ENCODE data around the gene SLC16A6. TPM values are rescaled to one million over a fixed set of nuclear protein-coding genes. Genes with fewer than 3 reads are reported as not detected.
A peak's percentile ranks its signal among the peaks of the same experiment; 100 is the strongest.
"Not testable (repeated sequence)": the region's sequence is repeated elsewhere in the genome, so short reads cannot be mapped to it uniquely, and the experiment has no call there.

Gene SLC16A6, protein sequence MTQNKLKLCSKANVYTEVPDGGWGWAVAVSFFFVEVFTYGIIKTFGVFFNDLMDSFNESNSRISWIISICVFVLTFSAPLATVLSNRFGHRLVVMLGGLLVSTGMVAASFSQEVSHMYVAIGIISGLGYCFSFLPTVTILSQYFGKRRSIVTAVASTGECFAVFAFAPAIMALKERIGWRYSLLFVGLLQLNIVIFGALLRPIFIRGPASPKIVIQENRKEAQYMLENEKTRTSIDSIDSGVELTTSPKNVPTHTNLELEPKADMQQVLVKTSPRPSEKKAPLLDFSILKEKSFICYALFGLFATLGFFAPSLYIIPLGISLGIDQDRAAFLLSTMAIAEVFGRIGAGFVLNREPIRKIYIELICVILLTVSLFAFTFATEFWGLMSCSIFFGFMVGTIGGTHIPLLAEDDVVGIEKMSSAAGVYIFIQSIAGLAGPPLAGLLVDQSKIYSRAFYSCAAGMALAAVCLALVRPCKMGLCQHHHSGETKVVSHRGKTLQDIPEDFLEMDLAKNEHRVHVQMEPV
- polyA plus RNA-seq (2013, experiment 1 of 2): 0.04 TPM
- polyA plus RNA-seq (2013, experiment 2 of 2): 0.06 TPM

DNA sequence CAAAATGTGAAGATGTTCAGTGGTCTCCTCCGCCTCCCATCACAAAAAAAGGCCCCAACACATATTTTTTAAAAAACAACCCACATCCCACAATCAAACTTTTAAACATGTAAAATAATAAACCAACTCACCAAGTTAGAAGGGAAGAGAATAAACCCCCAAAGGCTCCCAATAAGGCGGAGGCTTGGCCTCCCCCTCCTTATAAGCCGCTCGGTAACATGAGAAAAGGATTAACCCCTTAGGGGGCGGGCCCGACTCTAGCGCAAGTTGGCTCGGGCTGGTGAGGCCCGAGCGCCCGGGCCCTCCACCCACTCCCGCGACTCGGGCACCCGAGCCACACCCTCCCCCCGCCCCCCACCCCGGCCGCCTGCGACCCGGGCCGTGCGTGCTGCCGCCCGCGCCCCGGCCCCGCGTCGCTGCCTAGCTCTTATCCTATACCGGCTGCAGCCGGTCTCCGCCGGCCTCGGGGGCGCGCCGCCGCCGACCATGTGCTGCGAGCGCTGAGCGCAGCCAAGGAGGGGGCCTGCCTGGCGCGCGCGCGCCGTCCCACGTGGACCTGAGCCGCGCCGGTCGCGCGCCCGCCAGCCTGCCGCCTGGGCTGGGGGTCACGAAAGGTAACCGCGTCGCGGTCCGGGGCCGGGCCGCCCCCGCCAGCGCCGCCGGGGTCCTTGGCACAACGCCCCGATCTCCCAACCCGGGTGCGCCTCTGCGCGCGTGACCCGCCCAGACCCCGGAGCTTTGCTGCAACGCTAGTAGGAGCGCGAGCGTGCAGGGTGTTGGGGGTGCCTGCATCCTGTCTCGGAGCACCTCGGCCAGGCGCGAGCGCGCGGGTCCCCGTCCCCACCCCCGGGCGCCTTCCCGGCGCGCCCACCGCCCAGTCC lies at the start of gene SLC16A6, which contains the start of gene ARSG:
TSS of gene SLC16A6 (minus strand) at position 173 of the 881 bp plus-strand sequence. CDS start 12,807 bp downstream, outside the sequence.
TSS of gene ARSG (plus strand) at position 541 of the 881 bp plus-strand sequence. CDS start 15,999 bp downstream, outside the sequence.
- peaks cover 0 to 21% (median 3%) of the 10 kb centered on the region in 3 experiments for H3K27me3 ChIP-seq (ENCODE audit: control insufficient read depth in 3 of 3, insufficient read depth in 3 of 3, low read depth in 1 of 3, low read length in 3 of 3)
- H4K91ac ChIP-seq (ENCODE audit: low read depth, low read length, poor library complexity): peak within 1 kb of the TSS; percentile 79
- no peak within 1 kb of the TSS for H2BK5ac ChIP-seq (ENCODE audit: low read length)
- H2AFZ ChIP-seq (ENCODE audit: low read length): peak within 1 kb of the TSS; percentile 97
- H3K27ac ChIP-seq (replicated peaks; ENCODE audit: low read length): no peak within 1 kb of the TSS
- peak within 1 kb of the TSS; percentile 99 for H3K18ac ChIP-seq (ENCODE audit: low read length)
- H3K4me1 ChIP-seq (ENCODE audit: control insufficient read depth in 2 of 2, insufficient read depth in 1 of 2, low read depth in 1 of 2, low read length in 2 of 2): peaks cover 5 to 16% of the 10 kb centered on the region in 2 donors
- peak within 1 kb of the TSS; percentile 27 for H2BK12ac ChIP-seq (ENCODE audit: low read length)
- H4K8ac ChIP-seq (ENCODE audit: low read depth, low read length): no peak within 1 kb of the TSS
- peak within 1 kb of the TSS; percentile 71 to 91 for H3K4me3 ChIP-seq (ENCODE audit: low read length in 2 of 2)
- WGBS, 2 donors (ENCODE audit: extremely low coverage in 2 of 2, insufficient read length in 2 of 2, insufficient replicate concordance in 1 of 2): no CpG with 5 or more reads among the region's 96 CpGs
- peak within 1 kb of the TSS; percentile 86 for H3K23ac ChIP-seq (ENCODE audit: low read depth, low read length, poor library complexity)
- H3K9me3 ChIP-seq (replicated peaks in 1 of 2; ENCODE audit: control insufficient read depth in 2 of 2, insufficient read depth in 1 of 2, low read depth in 1 of 2, low read length in 2 of 2): no peaks in the 10 kb centered on the region
- H3K79me1 ChIP-seq (ENCODE audit: low read depth, low read length): no peaks in the 10 kb centered on the region
- DNase-seq (ENCODE audit: low spot score): peak; percentile 68
- H2BK120ac ChIP-seq (ENCODE audit: low read depth, low read length): peak within 1 kb of the TSS; percentile 43
- H3K4me2 ChIP-seq (ENCODE audit: insufficient read depth, low read length, poor library complexity, severe bottlenecking): peak within 1 kb of the TSS; percentile 93
- peak within 1 kb of the TSS; percentile 25 for H3K14ac ChIP-seq (ENCODE audit: low read length)
- H3K9ac ChIP-seq (ENCODE audit: low read depth, low read length, poor library complexity): peak within 1 kb of the TSS; percentile 83
- no peaks in the 10 kb centered on the region for H3K36me3 ChIP-seq (replicated peaks in 1 of 2; ENCODE audit: control insufficient read depth in 2 of 2, insufficient read depth in 2 of 2, low read length in 2 of 2)
- H3K4ac ChIP-seq (ENCODE audit: low read length): peak within 1 kb of the TSS; percentile 17
- H2AK5ac ChIP-seq (ENCODE audit: low read depth, low read length): peak within 1 kb of the TSS; percentile 60
- peak within 1 kb of the TSS; percentile 52 for H2BK15ac ChIP-seq (ENCODE audit: low read length)

DNA sequence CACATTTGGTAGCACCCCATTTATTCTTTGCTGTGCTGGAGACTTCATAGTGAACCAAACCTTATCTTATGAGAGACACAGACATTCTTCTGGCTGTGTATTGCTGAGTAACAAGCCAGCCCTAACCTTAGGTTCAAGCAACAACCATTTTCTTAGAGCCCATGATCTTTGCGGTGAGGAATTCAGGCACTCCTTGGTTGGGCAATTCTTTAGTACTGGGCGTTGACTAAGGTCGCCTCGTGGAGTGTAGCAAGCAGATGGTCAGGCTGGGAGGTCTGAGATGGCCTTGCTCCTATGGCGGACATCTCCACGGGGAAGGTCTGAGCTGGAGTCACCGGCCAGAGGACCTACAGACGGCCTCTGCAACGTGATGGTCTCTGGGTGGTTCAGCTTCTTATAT lies 43.5 kb upstream of the SLC16A6 start:
- Histone ChIP-seq H3K9me3 (replicated peaks in 1 of 2; ENCODE audit: control insufficient read depth in 2 of 2, insufficient read depth in 1 of 2, low read depth in 1 of 2, low read length in 2 of 2) (peaks cover 0 to 4% of the 10 kb centered on the region in 2 donors), H3K4me3 (ENCODE audit: low read length in 2 of 2) (no peak overlapping the region), H3K27ac (replicated peaks; ENCODE audit: low read length) (no peak overlapping the region), H3K4me1 (ENCODE audit: control insufficient read depth in 2 of 2, insufficient read depth in 1 of 2, low read depth in 1 of 2, low read length in 2 of 2) (no peaks in the 10 kb centered on the region), H3K36me3 (replicated peaks in 1 of 2; ENCODE audit: control insufficient read depth in 2 of 2, insufficient read depth in 2 of 2, low read length in 2 of 2) (no peaks in the 10 kb centered on the region), H3K27me3 (ENCODE audit: control insufficient read depth in 3 of 3, insufficient read depth in 3 of 3, low read depth in 1 of 3, low read length in 3 of 3) (no peaks in the 10 kb centered on the region), H3K4ac (ENCODE audit: low read length) (no peak overlapping the region), H2AK5ac (ENCODE audit: low read depth, low read length) (peak overlapping the region; percentile 49), H3K4me2 (ENCODE audit: insufficient read depth, low read length, poor library complexity, severe bottlenecking) (no peak overlapping the region), H3K9ac (ENCODE audit: low read depth, low read length, poor library complexity) (no peak overlapping the region), H2BK15ac (ENCODE audit: low read length) (no peak overlapping the region), H2BK12ac (ENCODE audit: low read length) (no peak overlapping the region), H4K91ac (ENCODE audit: low read depth, low read length, poor library complexity) (no peak overlapping the region), H3K79me1 (ENCODE audit: low read depth, low read length) (no peaks in the 10 kb centered on the region), H3K18ac (ENCODE audit: low read length) (no peak overlapping the region), H3K23ac (ENCODE audit: low read depth, low read length, poor library complexity) (peak overlapping the region; percentile 52), H2BK5ac (ENCODE audit: low read length) (no peak overlapping the region), H2BK120ac (ENCODE audit: low read depth, low read length) (no peak overlapping the region), H3K14ac (ENCODE audit: low read length) (no peak overlapping the region), H4K8ac (ENCODE audit: low read depth, low read length) (no peak overlapping the region), H2AFZ (ENCODE audit: low read length) (no peak overlapping the region)
- DNase-seq (ENCODE audit: low spot score): no peak
- WGBS, 2 donors (ENCODE audit: extremely low coverage in 2 of 2, insufficient read length in 2 of 2, insufficient replicate concordance in 1 of 2): no CpG with 5 or more reads among the region's 9 CpGs

- H2AFZ ChIP-seq (ENCODE audit: low read length); H2BK120ac ChIP-seq (ENCODE audit: low read depth, low read length); H2BK12ac ChIP-seq (ENCODE audit: low read length); H2BK15ac ChIP-seq (ENCODE audit: low read length); H4K8ac ChIP-seq (ENCODE audit: low read depth, low read length); H3K23ac ChIP-seq (ENCODE audit: low read depth, low read length, poor library complexity); H3K14ac ChIP-seq (ENCODE audit: low read length); H2AK5ac ChIP-seq (ENCODE audit: low read depth, low read length); H2BK5ac ChIP-seq (ENCODE audit: low read length); H3K4me3 ChIP-seq (ENCODE audit: low read length in 2 of 2); H3K36me3 ChIP-seq (replicated peaks in 1 of 2; ENCODE audit: control insufficient read depth in 2 of 2, insufficient read depth in 2 of 2, low read length in 2 of 2); H3K27me3 ChIP-seq (ENCODE audit: control insufficient read depth in 3 of 3, insufficient read depth in 3 of 3, low read depth in 1 of 3, low read length in 3 of 3); H3K4me1 ChIP-seq (ENCODE audit: control insufficient read depth in 2 of 2, insufficient read depth in 1 of 2, low read depth in 1 of 2, low read length in 2 of 2); H3K18ac ChIP-seq (ENCODE audit: low read length); H3K9ac ChIP-seq (ENCODE audit: low read depth, low read length, poor library complexity); DNase-seq (ENCODE audit: low spot score); H3K79me1 ChIP-seq (ENCODE audit: low read depth, low read length); H3K4ac ChIP-seq (ENCODE audit: low read length); H3K27ac ChIP-seq (replicated peaks; ENCODE audit: low read length); H3K9me3 ChIP-seq (replicated peaks in 1 of 2; ENCODE audit: control insufficient read depth in 2 of 2, insufficient read depth in 1 of 2, low read depth in 1 of 2, low read length in 2 of 2); H3K4me2 ChIP-seq (ENCODE audit: insufficient read depth, low read length, poor library complexity, severe bottlenecking); H4K91ac ChIP-seq (ENCODE audit: low read depth, low read length, poor library complexity): not testable (repeated sequence)
- no CpG with 5 or more reads among the region's 12 CpGs for WGBS, 2 donors (ENCODE audit: extremely low coverage in 2 of 2, insufficient read length in 2 of 2, insufficient replicate concordance in 1 of 2)
Measured at GRCh38 chr17:68331932-68332331, 41.0 kb upstream of the SLC16A6 start.
